Activated CD4-positive, alpha-beta T cell treated with anti-CD3 and anti-CD28 coated beads, Interleukin-2, Interleukin-6, amounts not matched to agents 100 ng/mL and 50 ng/mL, durations not matched to agents 16 hours and 8 hours (primary cell): ENCODE measurements around the gene ATP13A2.
"Not testable (repeated sequence)": the region's sequence is repeated elsewhere in the genome, so short reads cannot be mapped to it uniquely, and the experiment has no call there.

Experiments
- DNase-seq: peaks from one replicate; pipeline ENCODE4 v3.0.0-alpha.2; 2020

Gene ATP13A2

DNA sequence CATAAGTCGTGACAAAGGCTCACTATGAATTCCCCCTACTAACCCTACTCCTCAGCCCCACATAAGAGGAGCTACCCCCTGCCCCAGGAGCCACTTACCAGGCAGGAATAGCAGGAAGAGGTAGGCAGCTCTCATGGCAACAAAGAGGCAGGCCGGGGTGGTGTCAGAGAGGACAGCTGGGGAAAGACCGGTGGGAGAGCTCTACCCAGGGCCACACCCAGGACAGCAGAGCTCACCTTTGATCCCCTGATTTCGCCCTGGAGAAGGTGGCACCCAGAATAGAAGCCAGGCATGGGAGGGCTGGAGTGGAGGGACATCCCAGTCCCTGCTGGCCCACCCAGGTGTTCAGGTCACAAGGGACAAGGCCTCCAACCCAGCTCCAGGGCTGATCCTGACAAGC, 33.6 kb downstream of the ATP13A2 start:
- DNase-seq, result no peak

DNA sequence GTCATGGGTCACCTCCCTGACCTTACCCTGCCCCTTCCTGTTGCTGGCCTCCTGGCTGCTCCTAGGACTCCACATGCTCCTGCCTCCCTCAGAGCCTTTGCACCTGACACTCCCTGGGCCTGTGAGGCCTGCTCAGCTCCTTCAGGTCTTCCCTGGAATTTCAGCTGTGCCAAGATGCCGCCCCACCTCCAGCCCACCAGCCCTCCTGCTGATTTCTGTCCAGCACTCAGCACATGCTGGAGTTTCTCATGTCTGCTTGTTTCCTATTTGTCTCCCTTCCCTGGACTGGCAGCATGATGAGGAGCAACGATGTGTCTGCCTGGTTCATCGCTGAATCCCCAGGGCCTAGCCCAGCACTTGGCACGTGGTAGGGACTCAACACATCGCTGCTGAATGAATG, 34.4 kb downstream of the ATP13A2 start:
- DNase-seq, result no peak

DNA sequence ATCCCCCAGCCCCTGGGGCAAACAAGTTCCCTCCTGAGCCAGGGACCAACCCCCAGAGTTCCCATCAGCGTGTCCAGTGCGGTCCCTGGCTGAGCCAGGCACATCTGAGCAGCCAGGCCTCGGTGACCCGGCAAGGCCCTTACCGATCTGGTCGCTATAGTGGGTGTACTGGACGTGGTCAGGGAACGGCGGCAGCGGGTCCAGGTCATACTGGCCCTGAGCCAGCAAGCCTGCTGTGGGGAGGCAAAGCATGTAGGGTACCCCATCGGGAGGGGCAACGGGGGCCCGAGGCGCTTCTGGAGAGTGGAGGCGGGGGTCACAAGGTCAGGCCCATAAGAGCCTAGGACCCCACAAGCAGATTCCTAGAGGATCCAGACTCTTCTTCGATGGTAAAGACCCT, 34.8 kb downstream of the ATP13A2 start:
- no peak for DNase-seq

DNA sequence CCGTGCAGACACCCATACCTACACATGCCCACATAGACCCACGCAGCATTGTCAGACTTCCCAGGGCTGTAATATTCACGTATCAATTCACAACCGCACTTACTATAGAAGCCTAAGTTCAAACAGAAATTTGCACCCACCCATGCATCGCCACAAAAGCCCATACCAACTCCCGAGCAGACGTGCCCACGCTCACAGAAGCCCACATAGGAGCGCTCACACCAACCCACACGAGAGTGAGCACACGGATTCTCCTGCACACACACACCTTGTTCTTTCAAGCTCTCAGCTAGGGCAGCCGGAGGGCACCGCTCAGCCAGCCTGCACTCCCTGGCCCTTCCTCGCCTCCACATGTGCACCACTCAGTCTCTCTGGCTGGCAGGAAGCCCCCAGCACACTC, 35.9 kb downstream of the ATP13A2 start:
- DNase-seq, result no peak

DNA sequence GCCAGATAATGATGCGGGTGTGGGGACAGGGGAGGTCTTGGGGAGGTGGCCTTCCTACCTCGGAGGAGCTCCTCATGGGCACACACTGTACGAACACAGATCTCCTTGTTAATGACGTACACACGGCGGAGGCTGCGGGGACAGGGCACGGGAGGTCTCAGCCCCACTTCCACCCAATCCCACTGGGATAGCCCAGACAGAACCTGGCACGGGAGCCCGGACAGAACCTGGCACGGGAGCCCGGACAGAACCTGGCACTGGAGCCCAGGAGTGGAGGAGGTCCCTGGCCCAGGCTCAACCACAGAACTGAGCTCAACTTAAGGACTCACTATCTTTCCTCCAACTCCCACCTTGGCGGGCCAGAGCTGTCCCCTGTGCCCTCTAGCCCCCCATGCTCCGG, 36.5 kb downstream of the ATP13A2 start:
- no peak for DNase-seq

DNA sequence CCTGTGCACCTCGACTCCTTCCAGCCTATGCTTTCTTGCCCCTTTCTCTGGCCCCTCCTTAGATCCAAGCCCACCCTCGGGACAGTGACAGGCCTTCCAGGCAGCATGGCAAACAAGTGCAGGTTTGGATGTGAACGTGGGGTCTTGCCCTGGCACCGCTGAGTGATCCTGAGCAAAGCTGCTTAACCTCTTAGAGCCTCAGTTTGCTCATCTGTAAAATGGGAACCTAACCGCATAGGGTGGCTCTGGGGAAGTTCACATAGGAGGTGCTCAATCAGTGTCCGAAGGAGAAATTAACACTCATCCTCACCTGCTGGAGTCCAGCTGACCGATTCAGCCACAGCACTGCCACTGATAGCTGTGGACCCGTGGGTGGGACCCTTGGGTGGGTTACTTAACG, 38.5 kb downstream of the ATP13A2 start:
- no peak for DNase-seq

DNA sequence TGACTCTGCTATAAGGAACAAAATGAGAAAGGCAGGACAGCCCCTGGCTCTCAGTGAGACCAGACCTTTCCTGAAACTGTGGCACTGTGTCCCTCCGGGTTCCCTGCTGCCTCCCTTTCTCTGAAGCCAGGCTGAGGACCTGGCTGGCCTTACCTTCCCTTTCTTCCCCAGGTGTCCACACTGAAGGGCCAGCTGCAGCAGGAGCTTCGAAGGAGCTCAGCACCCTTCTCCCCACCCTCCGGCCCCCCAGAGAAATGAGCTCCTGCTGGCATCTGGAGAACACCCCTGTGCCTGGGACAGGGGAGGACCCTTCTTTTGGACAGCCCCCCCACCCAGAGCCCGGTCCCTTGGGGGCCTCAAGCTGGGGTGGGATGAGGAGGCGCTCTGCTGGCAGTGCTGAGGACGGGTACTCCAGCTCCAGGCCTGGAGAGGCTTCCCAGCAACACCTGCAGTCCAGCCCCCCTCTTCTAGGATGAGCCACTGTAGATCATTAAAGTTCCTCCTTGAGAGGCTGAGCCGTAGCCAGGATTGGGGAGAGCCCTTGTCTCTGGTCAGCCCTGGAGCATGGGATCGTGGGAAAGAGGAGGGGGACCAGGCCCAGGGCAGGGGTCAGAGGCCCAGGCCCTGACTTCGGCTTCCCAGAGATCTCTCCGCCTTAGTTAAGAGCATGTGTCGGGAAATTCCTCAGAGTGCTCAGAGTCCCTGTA, 39.4 kb downstream of the ATP13A2 start:
- no peak for DNase-seq

DNA sequence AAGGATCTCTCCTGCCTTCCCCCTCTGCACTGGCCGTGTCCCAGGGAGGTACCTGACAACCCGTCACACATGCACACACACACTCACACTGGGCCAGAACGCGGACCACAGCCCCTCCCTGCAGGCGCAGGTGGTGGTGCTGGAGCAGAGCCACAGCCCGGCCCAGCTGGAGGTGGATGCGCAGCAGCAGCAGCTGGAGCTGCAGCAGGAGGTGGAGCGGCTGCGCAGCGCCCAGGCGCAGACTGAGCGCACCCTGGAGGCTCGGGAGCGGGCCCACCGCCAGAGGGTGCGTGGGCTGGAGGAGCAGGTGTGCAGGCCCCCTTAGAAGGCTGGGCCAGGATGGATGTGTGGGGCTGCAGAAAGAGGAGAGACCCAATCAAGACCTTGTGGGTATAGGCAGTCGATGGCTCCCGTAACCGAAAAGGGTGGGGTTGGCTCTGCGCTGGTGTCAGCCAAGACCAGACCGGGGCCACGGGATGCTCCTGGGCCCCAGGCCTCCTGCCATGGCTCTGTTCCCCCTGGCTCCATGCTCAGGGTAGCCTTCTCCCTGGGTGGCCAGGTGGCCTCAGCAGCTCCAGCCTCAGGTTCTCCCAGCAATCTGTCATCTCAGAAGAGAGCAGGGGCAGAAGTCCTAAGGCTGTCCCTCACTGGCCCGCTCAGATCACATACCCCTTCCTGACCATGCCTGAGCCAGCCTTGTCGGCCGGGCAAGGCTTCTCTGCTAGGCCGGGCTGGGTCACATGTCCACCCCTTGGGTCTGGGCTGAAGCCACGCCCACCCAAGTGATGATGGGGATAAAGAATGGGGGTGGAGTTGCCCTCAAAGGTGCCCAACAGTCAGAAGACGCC, 40.2 kb downstream of the ATP13A2 start:
- DNase-seq, result no peak

DNA sequence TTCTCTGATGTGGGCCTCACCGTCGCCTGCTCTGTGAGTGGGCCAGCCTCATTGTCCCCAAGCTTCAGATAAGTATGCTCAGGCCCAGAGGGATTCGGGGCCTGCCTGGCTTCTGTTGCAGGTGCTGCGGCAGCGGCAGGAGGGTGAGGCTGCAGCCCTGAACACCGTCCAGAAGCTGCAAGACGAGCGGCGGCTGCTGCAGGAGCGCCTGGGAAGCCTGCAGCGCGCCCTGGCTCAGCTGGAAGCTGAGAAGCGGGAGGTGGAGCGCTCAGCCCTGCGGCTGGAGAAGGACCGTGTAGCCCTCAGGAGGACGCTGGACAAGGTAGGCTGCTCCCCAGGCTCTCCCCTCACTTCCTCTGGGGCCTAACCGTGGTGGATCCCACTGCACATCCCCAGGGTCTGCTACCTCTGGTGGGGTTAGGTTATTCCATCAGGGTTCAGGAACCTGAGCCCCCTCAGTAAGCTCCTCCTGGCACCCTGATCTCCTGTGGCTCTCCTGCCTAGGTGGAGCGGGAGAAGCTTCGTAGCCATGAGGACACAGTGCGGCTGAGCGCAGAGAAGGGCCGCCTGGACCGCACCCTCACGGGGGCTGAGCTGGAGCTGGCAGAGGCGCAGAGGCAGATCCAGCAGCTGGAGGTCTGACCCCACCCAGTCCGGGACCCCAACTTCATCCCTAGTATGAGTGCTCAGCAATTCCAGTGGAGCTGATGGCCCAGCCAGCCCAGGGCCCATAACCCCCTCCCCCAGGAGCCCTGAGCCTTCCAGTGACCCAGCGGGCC, 41.4 kb downstream of the ATP13A2 start:
- no peak for DNase-seq

DNA sequence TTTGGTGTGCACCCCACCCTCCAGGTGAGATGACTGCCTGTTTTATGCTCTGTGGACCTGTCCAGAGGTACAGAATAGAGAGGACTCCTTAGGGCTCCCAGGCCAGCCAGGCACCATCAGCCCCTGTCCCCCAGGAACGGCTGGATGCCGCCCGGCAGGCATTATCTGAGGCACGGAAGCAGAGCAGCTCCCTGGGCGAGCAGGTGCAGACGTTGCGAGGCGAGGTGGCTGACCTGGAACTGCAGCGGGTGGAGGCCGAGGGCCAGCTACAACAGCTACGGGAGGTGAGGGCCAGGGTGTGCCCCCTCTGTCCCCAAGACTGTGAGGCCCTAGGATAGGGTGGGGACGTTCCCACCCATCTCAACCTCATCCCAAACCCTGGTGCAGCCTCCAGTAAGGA, 42.1 kb downstream of the ATP13A2 start:
- no peak for DNase-seq

DNA sequence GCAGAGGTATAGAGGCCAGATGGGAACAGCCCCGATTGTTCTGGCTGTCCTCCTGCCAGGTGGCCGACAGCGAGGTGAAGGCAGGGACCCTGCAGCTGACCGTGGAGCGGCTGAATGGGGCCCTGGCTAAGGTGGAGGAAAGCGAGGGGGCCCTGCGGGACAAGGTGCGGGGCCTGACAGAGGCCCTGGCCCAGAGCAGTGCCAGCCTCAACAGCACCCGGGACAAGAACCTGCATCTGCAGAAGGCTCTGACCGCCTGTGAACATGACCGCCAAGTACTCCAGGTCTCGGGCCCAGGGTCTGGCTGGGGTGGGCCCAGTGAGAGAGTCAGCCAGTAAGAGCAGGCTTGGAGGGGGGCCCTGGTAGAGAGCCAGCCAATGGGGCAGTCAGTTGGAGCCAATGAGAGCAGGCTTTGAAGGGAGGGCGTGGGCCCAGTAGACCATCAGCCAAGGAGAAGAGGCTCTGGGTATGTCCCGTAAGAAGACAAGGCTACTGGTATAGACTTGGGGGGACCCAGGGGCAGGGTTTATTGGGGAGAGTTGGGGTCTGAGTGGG, 42.6 kb downstream of the ATP13A2 start:
- no peak for DNase-seq

DNA sequence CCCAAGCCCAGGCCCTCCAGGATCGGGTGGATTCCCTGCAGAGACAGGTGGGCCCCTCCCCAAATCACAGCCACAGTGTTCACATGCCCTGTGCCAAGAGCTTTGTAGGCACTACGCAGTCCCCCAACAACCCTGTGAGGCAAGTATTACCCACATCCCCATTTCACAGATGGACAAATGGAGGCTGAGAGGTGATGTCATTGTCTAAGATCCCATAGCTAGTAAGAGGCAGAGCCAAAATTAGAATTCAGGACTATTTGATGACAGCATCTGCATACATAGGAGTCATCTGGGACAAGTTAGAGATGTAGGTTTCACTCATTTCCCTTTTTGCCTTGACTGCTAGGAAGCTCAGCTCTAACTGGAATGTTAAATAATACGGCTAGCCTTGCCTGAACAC, 43.4 kb downstream of the ATP13A2 start:
- no peak for DNase-seq

DNA sequence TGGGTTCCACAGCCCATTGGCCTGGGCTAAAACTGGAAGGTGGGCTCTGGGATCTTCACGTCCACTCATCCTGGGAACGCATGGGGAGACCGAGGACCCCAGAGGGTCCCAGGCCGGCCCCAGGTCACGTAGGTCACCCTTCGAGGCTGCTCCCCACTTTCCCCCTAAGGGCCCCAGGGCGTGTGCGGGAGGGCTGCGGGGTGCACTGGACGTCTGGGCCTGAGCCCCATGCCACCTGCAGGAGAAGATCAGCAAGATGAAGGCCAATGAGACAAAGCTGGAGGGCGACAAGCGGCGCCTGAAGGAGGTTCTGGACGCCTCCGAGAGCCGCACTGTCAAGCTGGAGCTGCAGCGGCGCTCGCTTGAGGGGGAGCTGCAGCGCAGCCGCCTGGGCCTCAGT, 43.8 kb downstream of the ATP13A2 start:
- no peak for DNase-seq

DNA sequence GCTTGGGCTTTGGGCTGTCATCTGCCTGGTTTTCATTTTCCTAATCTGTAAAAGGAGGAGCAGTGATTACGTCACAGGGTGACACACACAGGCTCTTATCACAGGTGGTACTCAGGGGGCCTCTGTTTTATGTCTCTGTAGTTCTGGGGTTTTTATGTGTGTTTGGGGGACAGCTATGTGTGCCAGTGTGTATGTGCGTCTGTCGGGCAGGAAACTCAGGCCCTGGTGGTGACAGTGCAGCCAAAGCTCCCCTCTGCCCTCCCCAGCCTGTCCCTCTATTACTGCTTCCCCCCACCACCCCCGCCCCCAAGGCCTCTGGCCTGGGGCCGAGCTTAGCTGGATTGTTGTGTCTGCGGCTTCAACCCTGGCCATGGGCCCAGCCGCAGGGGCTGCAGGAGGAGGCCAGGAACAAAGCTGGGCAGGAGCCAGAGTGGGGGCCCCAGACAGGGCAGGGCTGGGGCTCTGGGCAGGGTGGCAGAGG, 44.6 kb downstream of the ATP13A2 start:
- DNase-seq, result no peak

DNA sequence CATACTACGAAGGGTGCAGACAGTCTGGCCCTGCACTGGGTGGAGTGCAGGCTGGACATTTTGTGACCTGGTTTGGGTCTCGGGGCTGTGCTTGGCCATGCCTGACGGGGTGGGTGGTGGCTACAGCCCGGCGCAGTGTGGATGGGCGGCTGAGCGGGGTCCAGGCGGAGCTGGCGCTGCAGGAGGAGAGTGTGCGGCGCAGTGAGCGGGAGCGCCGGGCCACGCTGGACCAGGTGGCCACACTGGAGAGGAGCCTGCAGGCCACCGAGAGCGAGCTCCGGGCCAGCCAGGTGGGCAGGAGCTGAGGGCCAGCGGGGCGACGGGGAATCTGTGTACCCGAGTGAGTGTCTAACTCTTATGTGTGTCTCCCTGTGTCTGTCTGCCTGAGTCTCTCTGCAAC, 45.4 kb downstream of the ATP13A2 start:
- DNase-seq, result no peak

DNA sequence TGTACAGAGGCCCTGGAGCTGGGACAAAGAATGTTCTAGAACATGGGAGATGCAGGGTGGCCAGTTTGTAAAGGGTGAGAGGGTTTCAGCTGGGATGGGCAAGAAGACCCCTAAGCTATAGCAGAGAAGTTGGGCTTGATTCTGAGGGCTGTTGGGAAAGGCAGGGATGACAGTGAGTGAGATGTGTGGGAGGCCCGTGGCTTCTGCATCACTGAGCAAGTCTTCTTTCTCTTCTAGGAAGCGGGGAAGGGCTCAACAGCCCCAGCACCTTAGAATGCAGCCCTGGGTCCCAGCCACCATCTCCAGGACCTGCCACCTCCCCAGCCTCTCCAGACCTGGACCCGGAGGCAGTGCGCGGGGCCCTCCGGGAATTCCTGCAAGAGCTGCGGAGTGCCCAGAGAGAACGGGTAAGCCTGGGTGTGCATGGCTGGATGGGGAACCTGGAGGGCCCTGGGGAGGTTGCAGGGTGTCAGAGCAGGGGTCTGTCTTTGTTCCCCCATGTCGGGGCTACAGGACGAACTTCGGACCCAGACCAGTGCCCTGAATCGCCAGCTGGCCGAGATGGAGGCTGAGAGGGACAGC, 46.2 kb downstream of the ATP13A2 start:
- no peak for DNase-seq

DNA sequence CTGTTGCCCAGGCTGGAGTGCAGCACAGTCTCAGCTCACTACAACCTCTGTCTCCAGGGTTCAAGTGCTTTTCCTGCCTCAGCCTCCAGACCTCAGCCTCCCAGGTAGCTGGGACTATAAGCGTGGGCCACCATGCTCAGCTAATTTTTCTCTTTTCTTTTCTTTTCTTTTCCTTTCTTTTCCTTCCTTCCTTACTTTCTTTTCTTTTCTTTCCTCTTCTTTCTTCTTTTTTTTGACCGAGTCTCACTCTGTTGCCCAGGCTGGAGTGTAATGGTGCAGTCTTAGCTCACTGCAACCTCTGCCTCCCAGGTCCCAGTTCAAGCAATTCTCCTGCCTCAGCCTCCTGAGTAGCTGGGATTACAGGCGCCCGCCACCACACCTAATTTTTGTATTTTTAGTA, 47.6 kb downstream of the ATP13A2 start:
- DNase-seq, result not testable (repeated sequence)

DNA sequence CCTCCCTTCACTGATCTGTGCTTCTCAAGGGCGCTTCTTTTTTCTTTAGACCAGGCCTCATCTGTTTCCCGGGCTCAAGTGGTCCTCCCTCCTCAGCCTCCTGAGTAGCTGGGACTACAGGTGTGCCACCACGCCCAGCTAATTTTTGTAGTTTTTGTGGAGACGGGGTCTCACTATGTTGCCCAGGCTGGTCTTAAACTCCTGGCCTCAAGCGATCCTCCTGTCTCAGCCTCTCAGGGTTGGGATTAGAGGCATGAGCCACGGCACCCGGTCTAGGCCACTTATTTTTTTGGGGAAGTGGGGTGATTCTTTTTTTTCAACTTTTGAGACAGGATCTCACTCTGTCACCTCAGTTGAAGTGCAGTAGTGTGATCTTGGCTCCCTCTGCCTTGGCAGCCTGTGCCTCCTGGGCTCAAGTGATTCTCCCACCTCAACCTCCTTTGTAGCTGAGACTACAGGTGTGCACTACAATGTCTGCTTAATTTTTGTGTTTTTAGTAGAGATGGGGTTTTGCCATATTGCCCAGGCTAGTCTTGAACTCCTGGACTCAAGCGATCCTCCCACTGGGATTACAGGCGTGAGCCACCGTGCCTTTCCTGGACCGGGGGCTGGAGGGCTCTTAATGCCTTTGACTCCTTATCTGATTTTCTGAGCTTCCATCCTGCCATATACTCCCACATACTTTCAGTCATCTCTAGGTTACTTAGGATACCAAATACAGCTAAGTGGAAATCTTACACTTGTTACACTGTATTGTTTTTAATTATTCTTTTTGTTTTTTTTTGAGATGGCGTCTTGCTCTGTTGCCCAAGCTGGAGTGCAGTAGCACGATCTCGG, 50.2 kb downstream of the ATP13A2 start:
- DNase-seq, result no peak

DNA sequence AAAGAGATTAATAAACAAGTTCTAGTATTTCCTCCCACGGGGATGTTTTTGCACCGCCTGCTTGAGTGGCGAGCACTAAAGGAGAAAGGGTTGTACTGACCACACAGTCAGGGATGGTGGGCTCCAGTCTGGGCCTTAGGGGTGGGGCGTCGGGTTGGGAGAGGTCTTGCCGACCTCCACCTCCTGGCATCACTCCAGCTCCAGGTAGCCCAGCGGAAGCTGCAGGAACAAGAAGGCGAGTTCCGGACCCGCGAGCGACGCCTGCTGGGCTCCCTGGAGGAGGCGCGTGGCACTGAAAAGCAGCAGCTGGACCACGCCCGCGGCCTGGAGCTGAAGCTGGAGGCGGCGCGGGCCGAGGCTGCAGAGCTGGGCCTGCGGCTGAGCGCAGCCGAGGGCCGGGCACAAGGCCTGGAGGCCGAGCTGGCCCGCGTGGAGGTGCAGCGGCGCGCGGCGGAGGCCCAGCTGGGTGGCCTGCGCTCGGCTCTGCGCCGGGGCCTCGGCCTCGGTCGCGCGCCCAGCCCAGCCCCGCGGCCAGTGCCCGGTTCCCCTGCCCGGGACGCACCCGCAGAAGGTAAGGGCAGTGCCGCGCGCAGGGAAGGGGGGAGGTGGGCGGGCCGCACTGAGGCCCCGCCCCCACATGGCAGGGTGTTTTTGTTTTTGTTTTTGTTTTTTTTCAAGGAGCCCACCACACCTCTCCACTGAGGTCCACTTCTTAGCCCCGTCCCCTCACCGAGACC, 51.0 kb downstream of the ATP13A2 start:
- DNase-seq, result peak; percentile 89

DNA sequence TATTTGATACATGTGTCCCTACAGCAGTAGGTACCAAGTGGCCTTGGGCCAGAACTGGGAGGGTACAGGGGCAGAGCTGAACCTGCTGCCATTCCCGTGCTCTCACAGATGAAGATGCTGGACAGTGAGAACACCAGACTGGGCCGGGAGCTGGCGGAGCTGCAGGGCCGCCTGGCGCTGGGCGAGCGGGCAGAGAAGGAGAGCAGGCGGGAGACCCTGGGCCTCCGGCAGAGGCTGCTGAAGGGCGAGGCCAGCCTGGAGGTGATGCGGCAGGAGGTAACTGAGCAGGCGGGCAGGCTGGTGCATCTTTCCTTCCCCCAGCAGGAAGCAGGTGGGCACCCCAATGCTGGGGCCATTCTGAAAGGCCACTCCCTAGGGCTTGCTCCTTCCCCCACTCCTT, 53.3 kb downstream of the ATP13A2 start:
- DNase-seq, result no peak

DNA sequence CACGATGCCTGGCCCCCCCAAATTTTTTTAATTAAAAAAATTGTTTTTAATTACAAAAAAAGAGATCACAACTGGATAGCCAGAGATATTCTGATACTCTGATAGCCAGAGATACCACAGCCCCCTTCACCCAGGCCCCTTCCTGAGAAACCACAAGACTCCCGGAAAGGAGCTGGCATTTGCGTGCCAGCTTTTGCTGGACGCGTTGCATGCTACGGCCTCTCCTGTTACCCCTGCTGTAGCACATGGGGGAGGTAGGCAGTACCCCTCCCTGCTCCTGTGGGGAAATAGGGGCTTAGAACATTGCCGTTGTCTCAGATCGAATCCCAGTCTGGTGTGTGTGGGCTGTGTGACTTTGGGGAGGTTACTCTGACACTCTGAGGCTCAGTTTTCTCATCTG, 54.0 kb downstream of the ATP13A2 start:
- DNase-seq, result no peak
